K562 (cell line): ENCODE results near the gene ACKR2. TPM values are rescaled to one million over a fixed set of nuclear protein-coding genes. Genes with fewer than 3 reads are reported as not detected.

Source experiments
- ATAC-seq: fragments of 200-7000 bp; cut with Tn5 transposase; 3 replicates; pipeline ENCODE4 v1.9.1; 2020; ENCODE audit warnings: moderate library complexity
- BruUV-seq: library from RNA; stranded (reverse); fragments of 400-500 nt; replicated peaks from 2 replicates; lab custom pipeline; 2021; lab: Mats Ljungman, UMichigan
- CTCF ChIA-PET: fragments of 300-600 bp; formaldehyde crosslinking; extraction: SDS; loops from one replicate; lab custom pipeline; 2021; ENCODE audit warnings: low intra/inter-chr PET ratio; lab: Yijun Ruan, JAX
- POLR2A ChIA-PET: fragments of 300-600, 350-650 bp; sonication (Branson Sonifier 250); formaldehyde crosslinking; extraction: SDS; loops from one replicate; lab custom pipeline; 2021; ENCODE audit warnings: antibody characterized with exemption, inconsistent platforms; lab: Yijun Ruan, JAX
- DNase-seq, 4 experiments: peaks; one replicate each; pipeline versions ENCODE4 v3.0.0 to v3.0.0-alpha.2; 2011 to 2018; ENCODE audit warnings: low spot score in 3 of 4, mixed read lengths in 3 of 4; ENCODE audit errors: extremely low read depth in 1 of 4
- FAIRE-seq: peaks from 2 replicates; lab custom pipeline; 2011; peaks lifted over from hg19 to GRCh38; lab: Jason Lieb, UNC
- H2AFZ ChIP-seq: 2 replicates; pipeline ENCODE4 v1.6.0; 2011; ENCODE audit warnings: low read depth, low read length, control low read depth, inconsistent platforms
- H3K27ac ChIP-seq: fragments of 200-600 bp; 3 replicates; pipeline ENCODE4 v1.8.0; 2011; ENCODE audit warnings: low read depth, mild to moderate bottlenecking, control low read depth, inconsistent platforms, low read length, moderate library complexity, mixed read lengths; ENCODE audit errors: extremely low read depth
- H3K27me3 ChIP-seq, 2 experiments: fragments of 300-600 bp in 1 of 2; 2 replicates in 1 of 2; 3 replicates in 1 of 2; pipeline versions ENCODE4 v1.6.0 to v1.8.0; 2011; ENCODE audit warnings: inconsistent platforms in 2 of 2, low read length in 2 of 2, mild to moderate bottlenecking in 1 of 2, mixed read lengths in 1 of 2, moderate library complexity in 1 of 2; ENCODE audit not compliant: control insufficient read depth in 2 of 2, insufficient read depth in 2 of 2
- H3K36me3 ChIP-seq: fragments of 300-600 bp; 3 replicates; pipeline ENCODE4 v1.8.0; 2011; ENCODE audit warnings: mild to moderate bottlenecking, low read length, inconsistent platforms; ENCODE audit not compliant: control insufficient read depth, insufficient read depth
- H3K4me1 ChIP-seq, 2 experiments: fragments of 200-600 bp in 1 of 2; replicated peaks in 1 of 2; 2 replicates in 1 of 2; 3 replicates in 1 of 2; pipeline versions ENCODE4 v1.5.1 to v1.8.0; 2011; ENCODE audit warnings: inconsistent platforms in 2 of 2, low read length in 2 of 2, mild to moderate bottlenecking in 1 of 2, mixed read lengths in 1 of 2, moderate library complexity in 1 of 2; ENCODE audit not compliant: control insufficient read depth in 2 of 2, insufficient read depth in 2 of 2
- H3K4me2 ChIP-seq: 2 replicates; pipeline ENCODE4 v1.6.1; 2011; ENCODE audit warnings: low read length, control low read depth, inconsistent platforms, mixed read lengths; ENCODE audit not compliant: insufficient read depth
- H3K4me3 ChIP-seq: fragments of 200-600 bp; sonication (generic), shearing (Covaris generic); 2 replicates; pipeline ENCODE4 v1.5.1; 2016; ENCODE audit warnings: control low read depth, inconsistent platforms
- H3K79me2 ChIP-seq: fragments of 200-600 bp; 3 replicates; pipeline ENCODE4 v1.8.0; 2011; ENCODE audit warnings: low read length, inconsistent platforms; ENCODE audit not compliant: control insufficient read depth, insufficient read depth
- H3K9ac ChIP-seq, 2 experiments: 2 replicates each; pipeline versions ENCODE4 v1.6.0 to v1.6.1; 2011; ENCODE audit warnings: low read depth in 2 of 2, low read length in 2 of 2, control low read depth in 1 of 2, inconsistent platforms in 1 of 2, mild to moderate bottlenecking in 1 of 2, mixed read lengths in 1 of 2; ENCODE audit not compliant: insufficient read depth in 1 of 2
- H3K9me1 ChIP-seq: one replicate; pipeline ENCODE4 v1.6.0; 2011; ENCODE audit warnings: inconsistent platforms, mild to moderate bottlenecking, low read length, moderate library complexity; ENCODE audit not compliant: control insufficient read depth, insufficient read depth
- H3K9me3 ChIP-seq: replicated peaks from 2 replicates; pipeline ENCODE4 v1.5.1; 2011; ENCODE audit warnings: low read depth, low read length, inconsistent platforms; ENCODE audit not compliant: control insufficient read depth, insufficient read depth
- H4K20me1 ChIP-seq: replicated peaks from 2 replicates; pipeline ENCODE4 v1.6.1; 2011; ENCODE audit warnings: low read length, inconsistent platforms, mixed read lengths; ENCODE audit not compliant: control insufficient read depth, insufficient read depth
- ARID3B ChIP-seq: fragments of 250-450 bp; sonication (Bioruptor Pico); IDR thresholded peaks from 2 replicates; pipeline ENCODE4 v1.4.0; 2020; ENCODE audit warnings: borderline replicate concordance
- BHLHE40 ChIP-seq: IDR thresholded peaks from 2 replicates; pipeline ENCODE4 v1.6.1; 2011; ENCODE audit warnings: low read length, improper control_type of control experiment
- ELK3 ChIP-seq: fragments of 450-650 bp; formaldehyde crosslinking; IDR thresholded peaks from 2 replicates; pipeline ENCODE4 v1.4.0; 2020; ENCODE audit warnings: mild to moderate bottlenecking
- FOXA3 ChIP-seq, 2 experiments: fragments of 450-650 bp in 1 of 2; sonication (generic) in 1 of 2; formaldehyde crosslinking; IDR thresholded peaks in 1 of 2; conservative IDR thresholded peaks in 1 of 2; 2 replicates each; pipeline versions ENCODE4 v1.4.0 to v1.8.0; 2020 to 2022; ENCODE audit warnings: mild to moderate bottlenecking in 2 of 2, missing genetic modification reagents in 1 of 2
- FOXK2 ChIP-seq, 2 experiments: fragments of 450-650 bp; IDR thresholded peaks in 1 of 2; conservative IDR thresholded peaks in 1 of 2; 2 replicates each; pipeline ENCODE4 v1.6.1; 2016; ENCODE audit warnings: low read depth in 2 of 2, mild to moderate bottlenecking in 1 of 2
- MECOM ChIP-seq: fragments of 250-450 bp; sonication (Bioruptor Pico); IDR thresholded peaks from 2 replicates; pipeline ENCODE4 v1.8.0; 2022; ENCODE audit warnings: inconsistent platforms
- NKRF ChIP-seq: fragments of 450-650 bp; IDR thresholded peaks from 2 replicates; pipeline ENCODE4 v1.6.1; 2016; ENCODE audit warnings: borderline replicate concordance
- PHTF2 ChIP-seq: fragments of 250-450 bp; sonication (Bioruptor Pico); IDR thresholded peaks from 2 replicates; pipeline ENCODE4 v1.5.0; 2021; ENCODE audit warnings: mild to moderate bottlenecking
- PTTG1 ChIP-seq: fragments of 450-650 bp; IDR thresholded peaks from 2 replicates; pipeline ENCODE4 v1.6.1; 2016; ENCODE audit warnings: low read depth, mild to moderate bottlenecking, missing genetic modification characterization, missing compliant biosample characterization
- RBM14 ChIP-seq: fragments of 200-400 bp; formaldehyde crosslinking; IDR thresholded peaks from 2 replicates; pipeline ENCODE4 v1.6.1; 2018; ENCODE audit warnings: low read depth, mild to moderate bottlenecking, low read length, moderate library complexity, borderline replicate concordance; ENCODE audit not compliant: insufficient read depth
- RUNX1 ChIP-seq: sonication (generic); IDR thresholded peaks from 2 replicates; pipeline ENCODE4 v1.6.1; 2016; ENCODE audit warnings: antibody characterized with exemption, low read depth
- SPI1 ChIP-seq: IDR thresholded peaks from 2 replicates; pipeline ENCODE4 v1.6.1; 2011; ENCODE audit warnings: low read depth, low read length, control low read depth, borderline replicate concordance
- ZNF175 ChIP-seq: fragments of 200-800 bp; sonication (Bioruptor generic); IDR thresholded peaks from 2 replicates; pipeline ENCODE4 v1.6.1; 2016; ENCODE audit warnings: low read depth, mild to moderate bottlenecking, missing genetic modification characterization, missing compliant biosample characterization
- WGBS: fragments of 100-300 bp; shearing (Covaris generic); methylation state at CpG from one replicate; pipeline ENCODE4 v1.1.6; 2016; ENCODE audit warnings: low coverage, mixed read lengths; ENCODE audit not compliant: insufficient coverage; ENCODE audit errors: missing lambda C conversion rate; 5-methylcytosine and 5-hydroxymethylcytosine counted together
- in situ Hi-C: fragments of 300-500 bp; cut with MboI; formaldehyde crosslinking; loops from 4 replicates; pipeline ENCODE4 v1.15.0; 2018; ENCODE audit warnings: inconsistent platforms, mixed read lengths
- intact Hi-C: fragments of 100-400 bp; cut with micrococcal nuclease; formaldehyde crosslinking; loops from 2 replicates; pipeline ENCODE4 v1.14.2; 2022
- polyA plus RNA-seq, 8 experiments: library from polyadenylated mRNA; depleted of rRNA in 4 of 8; stranded (reverse) in 5 of 8; unstranded in 3 of 8; fragments of >200 nt; fragmentation: Nextera tagmentation in 2 of 8; fragmentation: Illumina TruSeq in 1 of 8; extraction: Ambion mirVana in 2 of 8; extraction: Trizol in 1 of 8; gene quantifications; 2 replicates each; pipeline versions ENCODE4 v1.2.1 to v1.2.3, GENCODE V29; 2011 to 2014; ENCODE audit warnings: inconsistent platforms in 1 of 8, missing spikeins in 1 of 8
- total RNA-seq, 7 experiments: library from RNA; depleted of rRNA in 6 of 7; stranded (reverse); fragments of >200 nt in 6 of 7; fragmentation: Illumina TruSeq in 2 of 7; extraction: Trizol in 2 of 7; gene quantifications; 2 replicates each; pipeline versions ENCODE4 v1.2.1 to v1.2.3, GENCODE V29; 2011 to 2021; ENCODE audit warnings: low replicate concordance in 1 of 7
- TF ChIP-seq, protein P1 (sequence below): sonication (generic); formaldehyde crosslinking; IDR thresholded peaks from 2 replicates; pipeline ENCODE4 v1.8.0; 2022; ENCODE audit warnings: missing genetic modification reagents, mild to moderate bottlenecking, borderline replicate concordance

ACKR2 gene
- total and polyA plus RNA-seq, 9 of the 15 experiments (the other 6 are each of a cell fraction or from before 2014, with no cell fraction given) = 0.03 to 0.69 (median 0.25) TPM; not detected in 1

- no peak for FAIRE-seq
- TF ChIP-seq, protein P1, sequence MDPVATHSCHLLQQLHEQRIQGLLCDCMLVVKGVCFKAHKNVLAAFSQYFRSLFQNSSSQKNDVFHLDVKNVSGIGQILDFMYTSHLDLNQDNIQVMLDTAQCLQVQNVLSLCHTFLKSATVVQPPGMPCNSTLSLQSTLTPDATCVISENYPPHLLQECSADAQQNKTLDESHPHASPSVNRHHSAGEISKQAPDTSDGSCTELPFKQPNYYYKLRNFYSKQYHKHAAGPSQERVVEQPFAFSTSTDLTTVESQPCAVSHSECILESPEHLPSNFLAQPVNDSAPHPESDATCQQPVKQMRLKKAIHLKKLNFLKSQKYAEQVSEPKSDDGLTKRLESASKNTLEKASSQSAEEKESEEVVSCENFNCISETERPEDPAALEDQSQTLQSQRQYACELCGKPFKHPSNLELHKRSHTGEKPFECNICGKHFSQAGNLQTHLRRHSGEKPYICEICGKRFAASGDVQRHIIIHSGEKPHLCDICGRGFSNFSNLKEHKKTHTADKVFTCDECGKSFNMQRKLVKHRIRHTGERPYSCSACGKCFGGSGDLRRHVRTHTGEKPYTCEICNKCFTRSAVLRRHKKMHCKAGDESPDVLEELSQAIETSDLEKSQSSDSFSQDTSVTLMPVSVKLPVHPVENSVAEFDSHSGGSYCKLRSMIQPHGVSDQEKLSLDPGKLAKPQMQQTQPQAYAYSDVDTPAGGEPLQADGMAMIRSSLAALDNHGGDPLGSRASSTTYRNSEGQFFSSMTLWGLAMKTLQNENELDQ (CRISPR knock-in tag) = no peak
- no peak for TF ChIP-seq MECOM
- no peak for TF ChIP-seq FOXK2 (conservative IDR thresholded peaks at IDR 0.05 in 1 of 2, IDR thresholded peaks at IDR 0.05 in 1 of 2; ENCODE audit: low read depth in 2 of 2)
- no peak for TF ChIP-seq ELK3 (CRISPR knock-in tag)
- TF ChIP-seq PHTF2 (CRISPR knock-in tag) = no peak
- peak; percentile 68 for TF ChIP-seq BHLHE40
- TF ChIP-seq ZNF175 = no peak
- TF ChIP-seq RUNX1 = no peak
- no peak for TF ChIP-seq PTTG1 (tag)
- no peak for TF ChIP-seq RBM14
- peak; percentile 86 for TF ChIP-seq SPI1
- no peak for TF ChIP-seq ARID3B (CRISPR knock-in tag)
- no peak for TF ChIP-seq FOXA3 (CRISPR knock-in tag; conservative IDR thresholded peaks at IDR 0.05 in 1 of 2, IDR thresholded peaks at IDR 0.05 in 1 of 2)
- no peak for TF ChIP-seq NKRF
Measured at GRCh38 chr3:42843713-42844411, 34.6 kb downstream of the ACKR2 start.

More at GRCh38 chr3:42843713-42844411, 34.6 kb downstream of the ACKR2 start:
- peaks cover 0 to 3% of the 10 kb centered on the region in 2 experiments; a peak in 1 of 5 replicates for H3K27me3 ChIP-seq
- 9% methylated on average over 6 of the region's 6 CpGs for whole genome bisulfite sequencing
- no peak overlapping the region for H3K9ac ChIP-seq
- H3K9me1 ChIP-seq = no peaks in the 10 kb centered on the region
- H3K4me1 ChIP-seq = peaks cover 10 to 25% of the 10 kb centered on the region in 2 experiments
- POLR2A ChIA-PET = no interaction called here
- no peaks in the 10 kb centered on the region for H3K79me2 ChIP-seq
- no peak for DNase-seq
- intact Hi-C loops = no loop called here
- H3K4me3 ChIP-seq = no peak overlapping the region
- H3K27ac ChIP-seq = no peak overlapping the region
- no peaks in the 10 kb centered on the region for H3K9me3 ChIP-seq
- CTCF ChIA-PET = no interaction called here
- H2AFZ ChIP-seq = peak overlapping the region; percentile 22; the same call in 1 of the 2 replicates
- no peak for ATAC-seq
- H3K4me2 ChIP-seq = no peak overlapping the region
- H3K36me3 ChIP-seq = no peaks in the 10 kb centered on the region
- no peaks in the 10 kb centered on the region for H4K20me1 ChIP-seq
- in situ Hi-C loops = no loop called here
- no TSS peak for BruUV-seq
